HFFc6 (cell line): Measurements from ENCODE around the gene RAPGEF1. TPM values are rescaled to one million over a fixed set of nuclear protein-coding genes. Genes with fewer than 3 reads are reported as not detected.

ENCODE experiments used
- DNase-seq: peaks from one replicate; pipeline ENCODE4 v3.0.0-alpha.2; 2018
- H3K27ac Mint-ChIP-seq: 2 replicates; pipeline ENCODE4 v1.8.0; 2020; ENCODE audit warnings: mild to moderate bottlenecking, mixed read lengths
- H3K27me3 Mint-ChIP-seq: 2 replicates; pipeline ENCODE4 v1.8.0; 2021; ENCODE audit warnings: mild to moderate bottlenecking, moderate library complexity, mixed read lengths; ENCODE audit not compliant: insufficient read depth
- H3K36me3 Mint-ChIP-seq: 2 replicates; pipeline ENCODE4 v1.8.0; 2021; ENCODE audit warnings: low read depth, mixed read lengths
- H3K4me1 Mint-ChIP-seq: 2 replicates; pipeline ENCODE4 v1.8.0; 2020; ENCODE audit warnings: low read depth, mixed read lengths
- H3K4me3 Mint-ChIP-seq: 2 replicates; pipeline ENCODE4 v1.8.0; 2020; ENCODE audit warnings: mild to moderate bottlenecking, moderate library complexity, mixed read lengths
- H3K9me3 Mint-ChIP-seq: 2 replicates; pipeline ENCODE4 v1.8.0; 2020; ENCODE audit warnings: mild to moderate bottlenecking, mixed read lengths
- total RNA-seq, 6 experiments: library from RNA; stranded (reverse); fragmentation: NEBNext Ultra II Directional; extraction: Animal tissue kit (Norgen Biotek cat#: 25700); gene quantifications; 2 replicates in 1 of 6; 3 replicates in 5 of 6; pipeline ENCODE4 v1.2.3, GENCODE V29; 2021
- TF ChIP-seq, protein P1 (sequence below): fragments of 200-600 bp; sonication (generic); IDR thresholded peaks from 2 replicates; pipeline ENCODE4 v1.5.0; 2021; ENCODE audit warnings: antibody characterized with exemption, mild to moderate bottlenecking

Gene RAPGEF1
- total RNA-seq, 6 experiments from 2014 or later, result 38.6 to 46.6 (median 42.3) TPM

- TF ChIP-seq, protein P1, sequence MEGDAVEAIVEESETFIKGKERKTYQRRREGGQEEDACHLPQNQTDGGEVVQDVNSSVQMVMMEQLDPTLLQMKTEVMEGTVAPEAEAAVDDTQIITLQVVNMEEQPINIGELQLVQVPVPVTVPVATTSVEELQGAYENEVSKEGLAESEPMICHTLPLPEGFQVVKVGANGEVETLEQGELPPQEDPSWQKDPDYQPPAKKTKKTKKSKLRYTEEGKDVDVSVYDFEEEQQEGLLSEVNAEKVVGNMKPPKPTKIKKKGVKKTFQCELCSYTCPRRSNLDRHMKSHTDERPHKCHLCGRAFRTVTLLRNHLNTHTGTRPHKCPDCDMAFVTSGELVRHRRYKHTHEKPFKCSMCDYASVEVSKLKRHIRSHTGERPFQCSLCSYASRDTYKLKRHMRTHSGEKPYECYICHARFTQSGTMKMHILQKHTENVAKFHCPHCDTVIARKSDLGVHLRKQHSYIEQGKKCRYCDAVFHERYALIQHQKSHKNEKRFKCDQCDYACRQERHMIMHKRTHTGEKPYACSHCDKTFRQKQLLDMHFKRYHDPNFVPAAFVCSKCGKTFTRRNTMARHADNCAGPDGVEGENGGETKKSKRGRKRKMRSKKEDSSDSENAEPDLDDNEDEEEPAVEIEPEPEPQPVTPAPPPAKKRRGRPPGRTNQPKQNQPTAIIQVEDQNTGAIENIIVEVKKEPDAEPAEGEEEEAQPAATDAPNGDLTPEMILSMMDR, result no peak
- Mint-ChIP-seq H3K4me3 (no peak overlapping the region), H3K27ac (no peak overlapping the region), H3K9me3 (no peaks in the 10 kb centered on the region), H3K27me3 (peaks cover 4% of the 10 kb centered on the region), H3K36me3 (no peaks in the 10 kb centered on the region), H3K4me1 (peaks cover 8% of the 10 kb centered on the region)
- no peak for DNase-seq
Measured at GRCh38 chr9:131534721-131535237, 205.1 kb downstream of the RAPGEF1 start.

DNA sequence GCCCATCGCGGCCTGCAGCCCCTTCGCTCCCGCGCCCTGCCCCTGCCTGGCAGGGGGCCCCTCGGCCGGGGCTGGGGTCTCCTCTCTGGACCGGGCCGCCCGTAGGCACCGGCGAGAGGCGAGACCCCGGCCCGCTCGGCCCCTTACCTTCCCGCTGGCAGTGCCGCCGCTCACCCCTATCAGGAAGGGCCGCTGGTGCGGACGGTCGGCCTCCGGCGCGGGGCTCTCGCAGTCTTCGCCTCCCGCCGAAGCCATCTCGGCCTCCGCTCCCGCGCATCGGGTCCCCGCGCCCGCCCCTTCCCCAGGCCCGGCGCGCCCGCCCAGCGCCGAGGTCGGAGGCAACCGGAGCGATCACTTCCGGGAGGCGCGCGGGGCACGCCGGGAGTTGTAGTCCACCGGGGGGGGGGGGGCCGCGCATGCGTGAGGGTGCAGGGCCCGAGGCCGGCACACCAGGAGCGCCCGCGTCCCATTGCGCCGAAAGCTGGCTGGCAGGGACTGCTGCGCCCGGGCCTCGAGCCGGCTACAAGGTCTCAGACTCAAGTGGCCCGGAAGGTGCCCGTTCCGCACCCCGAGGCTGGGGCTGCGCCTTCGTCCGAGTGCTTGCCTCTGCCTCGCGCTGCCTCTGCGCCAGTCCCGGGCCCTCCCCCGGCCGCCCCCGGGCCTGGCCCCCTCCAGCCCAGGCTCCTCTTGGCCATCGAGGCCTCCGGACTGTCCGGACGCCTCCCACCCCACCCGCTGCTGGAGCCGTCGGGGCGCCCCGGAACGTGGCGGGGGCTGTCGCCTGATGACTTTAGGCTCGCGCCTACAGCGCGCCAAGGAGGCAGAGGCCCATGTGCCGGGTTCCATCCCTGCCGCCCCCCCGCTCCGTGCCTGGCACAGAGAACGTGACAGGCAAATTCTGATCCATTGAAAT is 208.7 kb downstream of the RAPGEF1 start, which contains the start of gene UCK1:
UCK1 (minus strand) TSS at position 344 of the 913 bp plus-strand sequence; CDS start at position 255, 89 bp downstream.
- peak within 1 kb of the TSS; percentile 93 for H3K4me3 Mint-ChIP-seq
- H3K36me3 Mint-ChIP-seq, result peaks cover 7% of the 10 kb centered on the region; the same call in 1 of the 2 replicates
- peak within 1 kb of the TSS; percentile 54 for H3K27ac Mint-ChIP-seq
- no peaks in the 10 kb centered on the region for H3K9me3 Mint-ChIP-seq
- peaks cover 10% of the 10 kb centered on the region for H3K4me1 Mint-ChIP-seq
- TF ChIP-seq, protein P1, result no peak
- peak; percentile 38 for DNase-seq
- H3K27me3 Mint-ChIP-seq, result peaks cover 2% of the 10 kb centered on the region; the same call in 1 of the 2 replicates

- Mint-ChIP-seq H3K36me3 (peaks cover 7% of the 10 kb centered on the region; the same call in 1 of the 2 replicates), H3K27me3 (peaks cover 2% of the 10 kb centered on the region; the same call in 1 of the 2 replicates), H3K27ac (peak overlapping the region; percentile 54), H3K4me1 (peaks cover 10% of the 10 kb centered on the region), H3K4me3 (peak overlapping the region; percentile 93), H3K9me3 (no peaks in the 10 kb centered on the region)
- TF ChIP-seq, protein P1, result peak; percentile 61
- DNase-seq, result peak; percentile 25
Measured at GRCh38 chr9:131530546-131530919, 209.3 kb downstream of the RAPGEF1 start.

GRCh38 chr9:131529597-131530545 is 210.0 kb downstream of the RAPGEF1 start:
- Mint-ChIP-seq H3K36me3 (peaks cover 9% of the 10 kb centered on the region; the same call in 1 of the 2 replicates), H3K4me1 (peaks cover 11% of the 10 kb centered on the region), H3K4me3 (peak overlapping the region; percentile 93), H3K27ac (peak overlapping the region; percentile 54), H3K9me3 (no peaks in the 10 kb centered on the region), H3K27me3 (peaks cover 2% of the 10 kb centered on the region)
- DNase-seq, result no peak
- TF ChIP-seq, protein P1, result no peak
